Right lobe of liver (tissue), 6 donors: ENCODE measurements around the gene HMGCR. TPM values are rescaled to one million over a fixed set of nuclear protein-coding genes. Genes with fewer than 3 reads are reported as not detected.

Source experiments
- ATAC-seq, 4 donors: fragments of 200-7000 bp; cut with Tn5 transposase; one replicate each; pipeline ENCODE4 v1.9.1; 2020; ENCODE audit warnings: mild to moderate bottlenecking in 4 of 4, moderate library complexity in 4 of 4
- DNase-seq, 3 donors: peaks; one replicate each; pipeline ENCODE4 v3.0.0-alpha.2; 2020
- H3K27ac ChIP-seq, 3 donors: fragments of 200-600 bp; one replicate each; pipeline ENCODE4 v1.8.0; 2022
- H3K27me3 ChIP-seq, 2 donors: fragments of 200-600 bp; one replicate each; pipeline ENCODE4 v1.8.0; 2022
- H3K36me3 ChIP-seq, 4 donors: fragments of 200-600 bp; sonication (generic) in 1 of 4; one replicate each; pipeline versions ENCODE4 v1.5.1 to v1.8.0; 2017 to 2022; ENCODE audit warnings: control low read depth in 1 of 4
- H3K4me1 ChIP-seq, 4 donors: fragments of 200-600 bp; sonication (generic) in 1 of 4; one replicate each; pipeline versions ENCODE4 v1.5.1 to v1.8.0; 2017 to 2022; ENCODE audit warnings: control low read depth in 1 of 4
- H3K4me3 ChIP-seq, 3 donors: fragments of 200-600 bp; one replicate each; pipeline ENCODE4 v1.8.0; 2022
- H3K9me3 ChIP-seq, 4 donors: fragments of 200-600 bp; sonication (generic) in 1 of 4; one replicate each; pipeline versions ENCODE4 v1.5.1 to v1.8.0; 2017 to 2022; ENCODE audit warnings: control low read depth in 1 of 4
- CTCF ChIP-seq, 4 donors: fragments of 200-600 bp in 3 of 4; fragments of 450-650 bp in 1 of 4; IDR thresholded peaks; one replicate each; pipeline versions ENCODE4 v1.5.1 to v1.8.0; 2016 to 2022; ENCODE audit warnings: antibody characterized with exemption in 4 of 4, mild to moderate bottlenecking in 2 of 4
- POLR2A ChIP-seq: fragments of 450-650 bp; IDR thresholded peaks from one replicate; pipeline ENCODE4 v1.6.1; 2017; ENCODE audit warnings: antibody characterized with exemption, mild to moderate bottlenecking
- WGBS: methylation state at CpG from one replicate; pipeline ENCODE4 v1.1.6; 2018; ENCODE audit warnings: low coverage, low lambda C conversion rate; ENCODE audit not compliant: insufficient coverage; ENCODE audit errors: missing lambda C conversion rate; 5-methylcytosine and 5-hydroxymethylcytosine counted together
- intact Hi-C, 2 donors: fragments of 100-400 bp; cut with DNase I; formaldehyde crosslinking; loops; one replicate each; pipeline versions ENCODE4 v1.11.2 to v1.14.1; 2022
- total RNA-seq, 6 experiments: library from RNA; depleted of rRNA in 2 of 6; stranded (reverse); fragments of >200 nt in 2 of 6; fragmentation: NEBNext Ultra II Directional in 3 of 6; extraction: Animal tissue kit (Norgen Biotek cat#: 25700) in 3 of 6; gene quantifications; one replicate each; pipeline versions ENCODE4 v1.1.0 to v1.2.4, GENCODE V29; 2016 to 2023
- donor health status: DM: no; HTN: yes; CAD: no.
- donor health status: DM: no; HTN: no; CAD: no.
- donor health status: DM: no; HTN: no; CAD: no.
- donor health status: DM: no; HTN: yes; CAD: no.
- donor health status: DM: no; HTN: yes; CAD: no.

HMGCR gene
- total RNA-seq, 6 experiments from 2014 or later: 9.6 to 89.6 (median 22.2) TPM

GRCh38 chr5:75341934-75342333 lies 4.9 kb downstream of the HMGCR start:
- DNase-seq (no peak), ATAC-seq (no peak)
- WGBS: 72% methylated on average over 1 of the region's 1 CpG
- Histone ChIP-seq H3K4me3 (no peak overlapping the region), H3K36me3 (peaks cover 0 to 30% (median 6%) of the 10 kb centered on the region in 4 donors), H3K27ac (no peak overlapping the region), H3K4me1 (peaks cover 0 to 13% (median 4%) of the 10 kb centered on the region in 4 donors), H3K27me3 (no peaks in the 10 kb centered on the region), H3K9me3 (no peaks in the 10 kb centered on the region)
- intact Hi-C loops: no loop called here
- TF ChIP-seq POLR2A (no peak), CTCF (IDR thresholded peaks at IDR 0.05) (no peak)

GRCh38 chr5:75342836-75343235 lies 5.8 kb downstream of the HMGCR start:
- intact Hi-C loops: no loop called here
- Histone ChIP-seq H3K4me1 (peaks cover 0 to 13% (median 4%) of the 10 kb centered on the region in 4 donors), H3K9me3 (no peaks in the 10 kb centered on the region), H3K27me3 (no peaks in the 10 kb centered on the region), H3K36me3 (peaks cover 0 to 39% (median 12%) of the 10 kb centered on the region in 4 donors), H3K27ac (no peak overlapping the region), H3K4me3 (no peak overlapping the region)
- 91% methylated on average over 4 of the region's 4 CpGs for WGBS
- TF ChIP-seq POLR2A (no peak), CTCF (IDR thresholded peaks at IDR 0.05) (no peak)
- no peak for DNase-seq
- ATAC-seq: no peak

DNA sequence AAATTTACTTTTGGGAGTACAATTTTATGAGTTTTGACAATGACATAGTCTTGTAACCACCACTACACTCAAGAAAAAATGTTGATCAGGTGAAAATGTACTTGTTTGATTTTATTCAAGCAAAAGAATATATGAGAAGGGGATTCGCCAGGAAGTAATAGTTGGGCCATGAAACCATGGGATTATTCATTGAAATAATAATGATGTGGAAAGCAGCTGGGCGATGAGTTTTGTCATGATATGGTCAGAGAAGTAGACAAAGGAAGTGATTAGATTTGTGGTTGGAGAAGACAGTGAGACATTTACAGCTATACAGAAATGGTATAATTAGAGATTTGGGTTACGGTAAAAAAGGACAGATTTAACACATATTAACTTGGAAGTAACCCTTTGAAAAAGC lies 11.2 kb downstream of the HMGCR start:
- intact Hi-C loops: no loop called here
- no peaks in the 10 kb centered on the region for H3K9me3 ChIP-seq
- DNase-seq (no peak), ATAC-seq (no peak)
- H3K4me1 ChIP-seq: no peaks in the 10 kb centered on the region
- TF ChIP-seq CTCF (IDR thresholded peaks at IDR 0.05) (no peak), POLR2A (no peak)
- peaks cover 6 to 89% (median 29%) of the 10 kb centered on the region in 4 donors for H3K36me3 ChIP-seq
- 95% methylated on average over 3 of the region's 3 CpGs for WGBS
- no peak overlapping the region for H3K27ac ChIP-seq
- H3K27me3 ChIP-seq: no peaks in the 10 kb centered on the region
- H3K4me3 ChIP-seq: no peak overlapping the region

GRCh38 chr5:75349663-75350062 lies 12.6 kb downstream of the HMGCR start:
- peaks cover 6 to 92% (median 32%) of the 10 kb centered on the region in 4 donors for H3K36me3 ChIP-seq

More at GRCh38 chr5:75349663-75350062, 12.6 kb downstream of the HMGCR start:
- TF ChIP-seq POLR2A (no peak), CTCF (IDR thresholded peaks at IDR 0.05) (no peak)
- H3K27ac ChIP-seq: no peak overlapping the region
- intact Hi-C loops: no loop called here
- 93% methylated on average over 2 of the region's 2 CpGs for WGBS
- no peaks in the 10 kb centered on the region for H3K27me3 ChIP-seq
- H3K4me3 ChIP-seq: no peak overlapping the region
- no peaks in the 10 kb centered on the region for H3K9me3 ChIP-seq
- no peaks in the 10 kb centered on the region for H3K4me1 ChIP-seq
- DNase-seq (no peak), ATAC-seq (no peak)
